MM.1S (cell line): ENCODE measurements around the gene GBP4.

ENCODE experiments used
- CTCF ChIP-seq: fragments of 300-600 bp; sonication (generic); IDR thresholded peaks from 2 replicates; pipeline ENCODE4 v1.5.1; 2016; ENCODE audit warnings: antibody characterized with exemption, low read length, mixed read lengths
- EZH2 ChIP-seq: fragments of 300-600 bp; sonication (generic); optimal IDR thresholded peaks from 2 replicates; pipeline ENCODE3; 2017; ENCODE audit warnings: low read depth, mild to moderate bottlenecking, antibody characterized with exemption, low read length, mixed read lengths
- EZH2phosphoT487 ChIP-seq: fragments of 300-600 bp; sonication (generic); IDR thresholded peaks from 2 replicates; pipeline ENCODE4 v1.6.1; 2018; ENCODE audit warnings: antibody characterized with exemption, low read length

DNA sequence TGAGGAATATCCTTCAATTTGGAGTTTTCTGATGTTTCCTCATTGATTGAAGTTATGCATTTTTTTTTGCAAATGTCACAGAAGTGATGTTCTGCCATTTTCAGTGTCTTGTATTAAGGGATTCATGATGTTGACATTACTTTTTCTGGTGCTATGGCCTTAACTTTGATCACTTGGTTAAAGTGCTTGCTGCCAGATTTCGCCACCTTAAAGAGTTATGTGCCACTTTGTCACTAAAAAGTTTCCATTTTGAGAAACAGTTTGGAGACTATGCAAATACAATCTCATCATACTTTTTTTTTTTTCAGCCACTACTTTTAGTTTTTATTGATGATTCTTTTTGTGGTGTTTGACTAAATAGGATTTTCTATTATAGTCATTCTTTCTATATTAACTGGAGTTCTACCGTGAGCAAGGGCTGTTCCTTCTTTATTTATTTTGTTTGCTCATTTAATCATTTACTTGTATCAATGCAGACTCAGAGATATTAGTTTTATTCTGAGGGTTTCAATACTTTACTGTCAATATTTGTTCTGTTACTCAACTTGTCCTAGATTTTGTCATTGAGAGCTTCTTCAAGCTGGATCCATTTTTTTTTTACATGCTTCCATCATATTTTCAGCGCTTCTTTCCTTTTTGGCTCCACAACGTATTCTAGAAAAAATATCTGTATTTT is 26.1 kb downstream of the GBP4 start:
- no peak for TF ChIP-seq CTCF
- no peak for TF ChIP-seq EZH2
- TF ChIP-seq EZH2phosphoT487 = no peak
